NCI-H146 treated with DMSO at 0.1 percent for 48 hours (cell line): ENCODE data around the gene METTL8.
"Not testable (repeated sequence)": the region's sequence is repeated elsewhere in the genome, so short reads cannot be mapped to it uniquely, and the experiment has no call there.

Experiments used
- DNase-seq: peaks from one replicate; lab custom pipeline; 2025; ENCODE audit not compliant: unreplicated experiment; lab: John Stamatoyannopoulos, UW

The METTL8 gene

GRCh38 chr2:171315781-171316180 lies 118.0 kb downstream of the METTL8 start:
- no peak for DNase-seq

GRCh38 chr2:171312182-171312581 lies 121.6 kb downstream of the METTL8 start:
- DNase-seq: not testable (repeated sequence)

GRCh38 chr2:171311589-171311988 lies 122.2 kb downstream of the METTL8 start:
- not testable (repeated sequence) for DNase-seq

GRCh38 chr2:171310889-171311288 lies 122.9 kb downstream of the METTL8 start:
- DNase-seq: no peak

GRCh38 chr2:171309455-171310286 lies 124.1 kb downstream of the METTL8 start:
- no peak for DNase-seq

GRCh38 chr2:171308280-171309054 lies 125.3 kb downstream of the METTL8 start:
- no peak for DNase-seq

GRCh38 chr2:171307560-171307959 lies 126.2 kb downstream of the METTL8 start:
- DNase-seq: no peak

GRCh38 chr2:171297956-171298355 lies 135.8 kb downstream of the METTL8 start:
- no peak for DNase-seq

- DNase-seq: no peak
Measured at GRCh38 chr2:171294608-171295007, 139.2 kb downstream of the METTL8 start.

GRCh38 chr2:171293661-171294060 lies 140.1 kb downstream of the METTL8 start:
- DNase-seq: no peak

- no peak for DNase-seq
Measured at GRCh38 chr2:171289991-171290390, 143.8 kb downstream of the METTL8 start.

GRCh38 chr2:171289316-171289715 lies 144.5 kb downstream of the METTL8 start:
- no peak for DNase-seq

GRCh38 chr2:171287611-171288010 lies 146.2 kb downstream of the METTL8 start:
- peak; percentile 10 for DNase-seq

GRCh38 chr2:171287036-171287571 lies 146.7 kb downstream of the METTL8 start:
- no peak for DNase-seq

GRCh38 chr2:171281110-171281509 lies 152.7 kb downstream of the METTL8 start:
- no peak for DNase-seq

GRCh38 chr2:171279983-171280790 lies 153.6 kb downstream of the METTL8 start:
- no peak for DNase-seq

- no peak for DNase-seq
Measured at GRCh38 chr2:171274757-171275156, 159.0 kb downstream of the METTL8 start.

- no peak for DNase-seq
Measured at GRCh38 chr2:171271971-171272436, 161.8 kb downstream of the METTL8 start.

- DNase-seq: no peak
Measured at GRCh38 chr2:171271386-171271785, 162.4 kb downstream of the METTL8 start.

GRCh38 chr2:171267855-171268629 lies 165.7 kb downstream of the METTL8 start:
- DNase-seq: no peak
